HCT116 (cell line): ENCODE data around the gene MED27. TPM values are rescaled to one million over a fixed set of nuclear protein-coding genes. Genes with fewer than 3 reads are reported as not detected.

Experiments used
- ATAC-seq: fragments of 200-7000 bp; cut with Tn5 transposase; 2 replicates; pipeline ENCODE4 v1.9.1; 2020; ENCODE audit warnings: mild to moderate bottlenecking, moderate library complexity
- BruUV-seq: library from RNA; stranded (reverse); fragments of 400-500 nt; replicated peaks from 2 replicates; lab custom pipeline; 2021; lab: Mats Ljungman, UMichigan
- CTCF ChIA-PET: fragments of 300-600 bp; sonication (Branson Sonifier 250); formaldehyde crosslinking; loops from one replicate; lab custom pipeline; 2021; ENCODE audit warnings: antibody characterized with exemption; lab: Charles Lee
- POLR2A ChIA-PET: fragments of 300-600, 350-600 bp; sonication (Branson Sonifier 250); formaldehyde crosslinking; loops from one replicate; lab custom pipeline; 2021; ENCODE audit warnings: antibody characterized with exemption; lab: Charles Lee
- RAD21 ChIA-PET, 2 experiments: fragments of 300-600 bp; sonication (Branson Sonifier 250); formaldehyde crosslinking; loops; one replicate each; lab custom pipeline; 2023; ENCODE audit warnings: low total read pairs in 2 of 2; ENCODE audit not compliant: uncharacterized antibody in 2 of 2, unreplicated experiment in 2 of 2, low non-redundant PET in 1 of 2; lab: Charles Lee
- DNase-seq: peaks from one replicate; pipeline ENCODE4 v3.0.0-alpha.2; 2010; ENCODE audit warnings: low read depth, low spot score
- H2AFZ ChIP-seq: fragments of 200-600 bp; shearing (Covaris generic), sonication (generic); 2 replicates; pipeline ENCODE4 v1.6.1; 2017; ENCODE audit warnings: low read depth, mixed run types, mixed read lengths, antibody characterized with exemption, low read length; ENCODE audit not compliant: poor library complexity, severe bottlenecking
- H3K27ac ChIP-seq: 2 replicates; pipeline ENCODE4 v1.5.1; 2012; ENCODE audit warnings: low read depth, low read length
- H3K27me3 ChIP-seq: fragments of 200-600 bp; sonication (generic); 2 replicates; pipeline ENCODE4 v1.6.1; 2016; ENCODE audit warnings: mixed run types, low read length, mixed read lengths; ENCODE audit not compliant: insufficient read depth
- H3K36me3 ChIP-seq, 2 experiments: fragments of 200-500 bp in 1 of 2; fragments of 200-600 bp in 1 of 2; sonication (Bioruptor generic) in 1 of 2; sonication (generic) in 1 of 2; 2 replicates each; pipeline versions ENCODE4 v1.5.1 to v1.6.1; 2014 to 2016; ENCODE audit warnings: low read length in 2 of 2, inconsistent platforms in 1 of 2, mixed read lengths in 1 of 2, mixed run types in 1 of 2; ENCODE audit not compliant: insufficient read depth in 2 of 2, control insufficient read depth in 1 of 2
- H3K4me1 ChIP-seq, 2 experiments: fragments of 200-600 bp in 1 of 2; sonication (generic) in 1 of 2; 2 replicates each; pipeline versions ENCODE4 v1.5.1 to v1.6.1; 2012 to 2017; ENCODE audit warnings: low read length in 2 of 2, inconsistent platforms in 1 of 2, mild to moderate bottlenecking in 1 of 2, mixed read lengths in 1 of 2, mixed run types in 1 of 2, moderate library complexity in 1 of 2; ENCODE audit not compliant: insufficient read depth in 2 of 2, control insufficient read depth in 1 of 2
- H3K4me2 ChIP-seq: fragments of 200-600 bp; sonication (generic); 2 replicates; pipeline ENCODE4 v1.6.1; 2017; ENCODE audit warnings: mixed run types, low read length, mixed read lengths
- H3K4me3 ChIP-seq, 2 experiments: fragments of 200-600 bp in 1 of 2; sonication (generic) in 1 of 2; replicated peaks in 1 of 2; 2 replicates each; pipeline ENCODE4 v1.5.1; 2011 to 2016; ENCODE audit warnings: low read length in 2 of 2, control low read depth in 1 of 2, low read depth in 1 of 2, mild to moderate bottlenecking in 1 of 2, mixed read lengths in 1 of 2, mixed run types in 1 of 2
- H3K79me2 ChIP-seq: fragments of 200-600 bp; sonication (generic); 2 replicates; pipeline ENCODE4 v1.6.1; 2017; ENCODE audit warnings: mild to moderate bottlenecking, mixed run types, low read length, moderate library complexity, mixed read lengths; ENCODE audit not compliant: insufficient read depth
- H3K9ac ChIP-seq: fragments of 200-600 bp; sonication (generic); 2 replicates; pipeline ENCODE4 v1.6.1; 2016; ENCODE audit warnings: low read length, mixed read lengths
- H3K9me2 ChIP-seq: fragments of 200-600 bp; sonication (generic), shearing (Covaris generic); 2 replicates; pipeline ENCODE4 v1.6.1; 2017; ENCODE audit warnings: mixed run types, mild to moderate bottlenecking, moderate library complexity; ENCODE audit not compliant: insufficient read depth
- H3K9me3 ChIP-seq, 2 experiments: fragments of 200-500 bp in 1 of 2; fragments of 200-600 bp in 1 of 2; sonication (Bioruptor generic) in 1 of 2; sonication (generic) in 1 of 2; 2 replicates each; pipeline ENCODE4 v1.6.1; 2014 to 2017; ENCODE audit warnings: low read length in 2 of 2, mixed read lengths in 2 of 2, inconsistent platforms in 1 of 2, low read depth in 1 of 2, mild to moderate bottlenecking in 1 of 2, mixed run types in 1 of 2, moderate library complexity in 1 of 2; ENCODE audit not compliant: control insufficient read depth in 1 of 2, insufficient read depth in 1 of 2
- H4K20me1 ChIP-seq: fragments of 200-600 bp; sonication (generic), shearing (Covaris generic); 2 replicates; pipeline ENCODE4 v1.6.1; 2017; ENCODE audit warnings: mixed run types, mild to moderate bottlenecking, moderate library complexity; ENCODE audit not compliant: insufficient read depth
- CBX3 ChIP-seq: IDR thresholded peaks from 2 replicates; pipeline ENCODE4 v1.6.1; 2012; ENCODE audit warnings: low read depth
- EGR1 ChIP-seq: IDR thresholded peaks from 2 replicates; pipeline ENCODE4 v1.6.1; 2012; ENCODE audit warnings: low read depth
- EZH2 ChIP-seq: fragments of 200-600 bp; sonication (generic); IDR thresholded peaks from 2 replicates; pipeline ENCODE4 v1.6.1; 2017; ENCODE audit warnings: antibody characterized with exemption, mixed run types
- EZH2phosphoT487 ChIP-seq: fragments of 200-600 bp; IDR thresholded peaks from 2 replicates; pipeline ENCODE4 v1.6.1; 2018; ENCODE audit warnings: antibody characterized with exemption, borderline replicate concordance
- POLR2A ChIP-seq: IDR thresholded peaks from 2 replicates; pipeline ENCODE4 v1.7.0; 2011; ENCODE audit warnings: borderline replicate concordance; ENCODE audit not compliant: insufficient read depth, insufficient read length; ENCODE audit errors: extremely low read depth
- POLR2AphosphoS5 ChIP-seq: IDR thresholded peaks from 2 replicates; pipeline ENCODE4 v1.6.1; 2011; ENCODE audit warnings: mild to moderate bottlenecking, low read depth, low read length, moderate library complexity
- RAD21 ChIP-seq: IDR thresholded peaks from 2 replicates; pipeline ENCODE4 v1.6.1; 2012; ENCODE audit warnings: low read depth, mild to moderate bottlenecking
- SIN3A ChIP-seq: IDR thresholded peaks from 2 replicates; pipeline ENCODE4 v1.6.1; 2012; ENCODE audit warnings: low read depth
- SP1 ChIP-seq: IDR thresholded peaks from 2 replicates; pipeline ENCODE4 v1.6.1; 2012; ENCODE audit warnings: low read depth
- TCF7L2 ChIP-seq: IDR thresholded peaks from 2 replicates; pipeline ENCODE4 v1.7.0; 2011; ENCODE audit warnings: borderline replicate concordance, inconsistent platforms; ENCODE audit not compliant: insufficient read depth, insufficient read length; ENCODE audit errors: extremely low read depth
- YY1 ChIP-seq: IDR thresholded peaks from 2 replicates; pipeline ENCODE4 v1.6.1; 2011; ENCODE audit warnings: low read length, low read depth, moderate library complexity, mild to moderate bottlenecking; ENCODE audit not compliant: insufficient replicate concordance; ENCODE audit errors: extremely low read depth
- ZFX ChIP-seq: fragments of 450-650 bp; IDR thresholded peaks from 2 replicates; pipeline ENCODE4 v1.6.1; 2017
- ZNF274 ChIP-seq: fragments of 200-500 bp; sonication (Bioruptor generic); IDR thresholded peaks from 2 replicates; pipeline ENCODE4 v1.6.1; 2014; ENCODE audit warnings: mild to moderate bottlenecking, low read depth, low read length, inconsistent platforms
- intact Hi-C: fragments of 100-400 bp; cut with micrococcal nuclease; formaldehyde crosslinking; loops from 2 replicates; pipeline ENCODE4 v1.10.0; 2022
- total RNA-seq: library from RNA; stranded (reverse); gene quantifications from one replicate; pipeline ENCODE4 v1.2.1, GENCODE V29; 2021; ENCODE audit not compliant: unreplicated experiment
- TF ChIP-seq, protein P1 (sequence below): IDR thresholded peaks from 2 replicates; pipeline ENCODE4 v1.6.1; 2011; ENCODE audit warnings: mild to moderate bottlenecking, low read length, moderate library complexity; ENCODE audit not compliant: insufficient replicate concordance; ENCODE audit errors: extremely low read depth
- TF ChIP-seq, protein P2 (sequence below): IDR thresholded peaks from 2 replicates; pipeline ENCODE4 v1.6.1; 2012
- TF ChIP-seq, protein P3 (sequence below): IDR thresholded peaks from 2 replicates; pipeline ENCODE4 v1.6.1; 2012

MED27 gene
- total RNA-seq, 1 experiment from 2014 or later: 26.9 TPM

DNA sequence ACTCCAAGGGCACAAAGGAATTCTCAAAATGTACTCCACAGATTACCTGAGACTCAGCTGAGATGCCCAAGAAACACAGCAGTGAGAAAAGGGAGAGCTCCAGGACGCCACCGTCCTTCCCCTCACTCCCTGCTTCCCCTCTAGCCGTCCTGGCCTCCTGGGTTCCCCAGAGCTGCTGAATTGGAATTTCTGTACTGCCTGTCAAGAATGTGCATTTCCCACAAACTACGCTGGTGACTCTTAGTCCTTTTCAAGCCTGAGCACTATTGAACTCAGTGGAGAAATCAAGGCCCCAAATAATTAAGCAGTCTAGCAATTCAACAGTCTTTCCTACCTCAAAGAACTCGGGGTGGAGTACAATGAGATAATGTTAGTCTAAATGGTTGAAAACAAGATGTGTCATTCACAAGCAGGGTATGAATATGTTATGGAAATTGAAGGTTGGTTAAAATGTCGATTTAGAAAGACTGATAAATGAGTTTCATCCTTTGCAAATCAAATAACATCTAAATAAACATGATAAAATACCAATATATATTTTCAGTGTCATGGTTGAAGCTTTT lies 153.2 kb downstream of the MED27 start:
- no peak overlapping the region for H3K9ac ChIP-seq
- H3K4me1 ChIP-seq: no peaks in the 10 kb centered on the region; a peak in 1 of 4 replicates
- RAD21 ChIA-PET: no interaction called here
- H3K27ac ChIP-seq: no peak overlapping the region
- intact Hi-C loops: no loop called here
- no peaks in the 10 kb centered on the region for H4K20me1 ChIP-seq
- TF ChIP-seq, protein P1, sequence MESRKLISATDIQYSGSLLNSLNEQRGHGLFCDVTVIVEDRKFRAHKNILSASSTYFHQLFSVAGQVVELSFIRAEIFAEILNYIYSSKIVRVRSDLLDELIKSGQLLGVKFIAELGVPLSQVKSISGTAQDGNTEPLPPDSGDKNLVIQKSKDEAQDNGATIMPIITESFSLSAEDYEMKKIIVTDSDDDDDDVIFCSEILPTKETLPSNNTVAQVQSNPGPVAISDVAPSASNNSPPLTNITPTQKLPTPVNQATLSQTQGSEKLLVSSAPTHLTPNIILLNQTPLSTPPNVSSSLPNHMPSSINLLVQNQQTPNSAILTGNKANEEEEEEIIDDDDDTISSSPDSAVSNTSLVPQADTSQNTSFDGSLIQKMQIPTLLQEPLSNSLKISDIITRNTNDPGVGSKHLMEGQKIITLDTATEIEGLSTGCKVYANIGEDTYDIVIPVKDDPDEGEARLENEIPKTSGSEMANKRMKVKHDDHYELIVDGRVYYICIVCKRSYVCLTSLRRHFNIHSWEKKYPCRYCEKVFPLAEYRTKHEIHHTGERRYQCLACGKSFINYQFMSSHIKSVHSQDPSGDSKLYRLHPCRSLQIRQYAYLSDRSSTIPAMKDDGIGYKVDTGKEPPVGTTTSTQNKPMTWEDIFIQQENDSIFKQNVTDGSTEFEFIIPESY: no peak
- H3K36me3 ChIP-seq: no peaks in the 10 kb centered on the region
- 0 out of 2 replicates have a peak, but pooled peaks cover 4% of the 10 kb centered on the region for H3K79me2 ChIP-seq
- H3K4me2 ChIP-seq: no peak overlapping the region
- POLR2A ChIA-PET: no interaction called here
- no peaks in the 10 kb centered on the region for H3K9me2 ChIP-seq
- CTCF ChIA-PET: no interaction called here
- ATAC-seq (no peak), DNase-seq (no peak)
- no peak overlapping the region for H2AFZ ChIP-seq
- H3K4me3 ChIP-seq: no peak overlapping the region
- H3K27me3 ChIP-seq: no peaks in the 10 kb centered on the region
- BruUV-seq: no TSS peak
- H3K9me3 ChIP-seq: no peaks in the 10 kb centered on the region

DNA sequence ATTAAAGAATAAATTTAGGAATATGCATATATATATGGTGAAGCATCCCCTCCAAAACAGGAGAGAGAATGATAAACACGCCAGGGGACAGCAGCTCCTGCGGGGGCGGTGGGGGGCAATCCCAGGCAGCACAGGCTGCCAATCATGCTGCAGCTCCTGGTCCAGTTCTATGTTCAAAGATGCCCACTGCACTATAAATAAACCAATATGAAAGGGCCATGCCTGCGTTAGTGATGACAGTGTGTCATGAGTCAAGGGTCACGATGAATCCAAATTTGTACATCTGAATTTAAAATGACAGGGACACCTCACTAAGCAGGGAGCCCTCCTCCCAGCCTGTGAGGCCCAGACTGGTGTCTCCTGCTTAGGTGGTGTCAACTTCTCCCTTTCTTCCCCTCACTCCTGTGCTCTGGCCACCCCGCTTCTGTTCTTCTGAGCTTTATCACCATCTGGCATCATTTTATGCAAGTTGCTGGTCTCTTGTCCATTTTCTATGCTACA lies 153.9 kb downstream of the MED27 start:
- H3K4me2 ChIP-seq: no peak overlapping the region
- no peak overlapping the region for H3K27ac ChIP-seq
- H2AFZ ChIP-seq: no peak overlapping the region
- ChIA-PET CTCF (no interaction called here), POLR2A (no interaction called here), RAD21 (no interaction called here)
- DNase-seq: no peak
- H3K27me3 ChIP-seq: no peaks in the 10 kb centered on the region
- H4K20me1 ChIP-seq: no peaks in the 10 kb centered on the region
- ATAC-seq: no peak
- no peak overlapping the region for H3K4me3 ChIP-seq
- intact Hi-C loops: no loop called here
- no peaks in the 10 kb centered on the region; a peak in 1 of 4 replicates for H3K4me1 ChIP-seq
- 0 out of 2 replicates have a peak, but pooled peaks cover 4% of the 10 kb centered on the region for H3K79me2 ChIP-seq
- no TSS peak for BruUV-seq
- H3K9me2 ChIP-seq: no peaks in the 10 kb centered on the region
- H3K36me3 ChIP-seq: no peaks in the 10 kb centered on the region
- no peaks in the 10 kb centered on the region for H3K9me3 ChIP-seq
- no peak overlapping the region for H3K9ac ChIP-seq
- TF ChIP-seq CBX3 (no peak), YY1 (no peak), POLR2AphosphoS5 (no peak), POLR2A (no peak), ZFX (no peak), EZH2phosphoT487 (no peak), EZH2 (no peak), RAD21 (no peak), EGR1 (no peak), SP1 (no peak), SIN3A (no peak), TCF7L2 (no peak), ZNF274 (no peak)
- TF ChIP-seq, protein P2, sequence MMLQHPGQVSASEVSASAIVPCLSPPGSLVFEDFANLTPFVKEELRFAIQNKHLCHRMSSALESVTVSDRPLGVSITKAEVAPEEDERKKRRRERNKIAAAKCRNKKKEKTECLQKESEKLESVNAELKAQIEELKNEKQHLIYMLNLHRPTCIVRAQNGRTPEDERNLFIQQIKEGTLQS: no peak
- TF ChIP-seq, protein P1: no peak
- TF ChIP-seq, protein P3, sequence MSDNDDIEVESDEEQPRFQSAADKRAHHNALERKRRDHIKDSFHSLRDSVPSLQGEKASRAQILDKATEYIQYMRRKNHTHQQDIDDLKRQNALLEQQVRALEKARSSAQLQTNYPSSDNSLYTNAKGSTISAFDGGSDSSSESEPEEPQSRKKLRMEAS: no peak
